Neural crest cell (in vitro differentiated cells): Measurements from ENCODE around the gene CRAMP1. TPM values are rescaled to one million over a fixed set of nuclear protein-coding genes. Genes with fewer than 3 reads are reported as not detected.

Experiments
- DNase-seq: peaks from one replicate; pipeline ENCODE4 v3.0.0; 2021; ENCODE audit warnings: low read depth, mixed read lengths, low spot score
- H3K27ac Mint-ChIP-seq: one replicate; pipeline ENCODE4 v1.8.0; 2021; ENCODE audit warnings: mild to moderate bottlenecking, mixed read lengths; ENCODE audit not compliant: unreplicated experiment
- H3K27me3 Mint-ChIP-seq: 2 replicates; pipeline ENCODE4 v1.8.0; 2021; ENCODE audit warnings: low read depth, mild to moderate bottlenecking, mixed read lengths
- H3K36me3 Mint-ChIP-seq: 2 replicates; pipeline ENCODE4 v1.8.0; 2021; ENCODE audit warnings: low read depth, mild to moderate bottlenecking, mixed read lengths
- H3K4me1 Mint-ChIP-seq: 2 replicates; pipeline ENCODE4 v1.8.0; 2021; ENCODE audit warnings: mixed read lengths
- H3K4me3 Mint-ChIP-seq: one replicate; pipeline ENCODE4 v1.8.0; 2021; ENCODE audit warnings: mild to moderate bottlenecking, mixed read lengths
- H3K9me3 Mint-ChIP-seq: 2 replicates; pipeline ENCODE4 v1.8.0; 2021; ENCODE audit warnings: mixed read lengths
- CTCF ChIP-seq: fragments of 200-600 bp; sonication (generic); conservative IDR thresholded peaks from 2 replicates; pipeline ENCODE4 v1.5.0; 2021; ENCODE audit warnings: antibody characterized with exemption, mild to moderate bottlenecking
- total RNA-seq: library from RNA; stranded (reverse); gene quantifications from 2 replicates; pipeline ENCODE4 v1.2.1, GENCODE V29; 2021

Gene CRAMP1
- total RNA-seq, 1 donor from 2014 or later = 38.3 TPM

GRCh38 chr16:1723450-1724147 lies 111.4 kb downstream of the CRAMP1 start:
- Mint-ChIP-seq H3K36me3 (peaks cover 5% of the 10 kb centered on the region), H3K9me3 (no peaks in the 10 kb centered on the region), H3K27ac (no peak overlapping the region), H3K4me3 (no peak overlapping the region), H3K4me1 (peaks cover 12% of the 10 kb centered on the region), H3K27me3 (no peaks in the 10 kb centered on the region)
- TF ChIP-seq CTCF = peak; percentile 81
- DNase-seq = peak; percentile 51

DNA sequence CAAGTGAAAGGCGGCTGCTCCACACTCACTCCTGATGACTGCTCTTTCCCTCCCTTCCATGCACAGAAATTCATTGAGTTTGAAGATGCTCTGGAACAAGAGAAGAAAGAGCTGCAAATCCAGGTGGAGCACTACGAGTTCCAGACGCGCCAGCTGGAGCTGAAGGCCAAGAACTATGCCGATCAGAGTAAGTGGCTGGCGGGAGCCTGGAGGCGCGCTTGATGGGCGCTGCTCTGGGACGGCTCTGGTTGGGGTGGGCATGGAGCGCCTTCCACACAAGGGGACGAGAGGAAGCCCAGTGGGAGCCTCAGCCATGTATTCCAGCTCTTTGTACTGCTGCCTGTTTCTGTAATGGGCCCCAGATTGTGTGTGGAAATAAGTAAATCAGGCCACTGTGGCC lies 112.3 kb downstream of the CRAMP1 start:
- Mint-ChIP-seq H3K4me3 (no peak overlapping the region), H3K27me3 (no peaks in the 10 kb centered on the region), H3K4me1 (peaks cover 12% of the 10 kb centered on the region), H3K27ac (no peak overlapping the region), H3K36me3 (peaks cover 5% of the 10 kb centered on the region), H3K9me3 (no peaks in the 10 kb centered on the region)
- no peak for TF ChIP-seq CTCF
- DNase-seq = no peak

GRCh38 chr16:1726661-1727502 lies 114.7 kb downstream of the CRAMP1 start:
- peaks cover 5% of the 10 kb centered on the region for H3K36me3 Mint-ChIP-seq
- H3K27me3 Mint-ChIP-seq = no peaks in the 10 kb centered on the region
- peaks cover 12% of the 10 kb centered on the region for H3K4me1 Mint-ChIP-seq
- DNase-seq = no peak
- H3K4me3 Mint-ChIP-seq = no peak overlapping the region
- peak overlapping the region; percentile 3 for H3K27ac Mint-ChIP-seq
- no peaks in the 10 kb centered on the region for H3K9me3 Mint-ChIP-seq
- TF ChIP-seq CTCF = no peak

Other genes with a start within 250 kb of the CRAMP1 start
- 18.6 and 26.2 TPM in 2 replicates for gene UNKL, start 197.7 kb upstream of the CRAMP1 start, total RNA-seq
- gene UQCC4, start 191.6 kb upstream of the CRAMP1 start, total RNA-seq = 17.1 and 17.8 TPM in 2 replicates
- gene PERCC1, start 181.3 kb upstream of the CRAMP1 start, total RNA-seq = not detected in 2 replicates
- 1.2 and 1.9 TPM in 2 replicates for gene CCDC154, start 167.8 kb upstream of the CRAMP1 start, total RNA-seq
- gene CLCN7, start 137.3 kb upstream of the CRAMP1 start, total RNA-seq = 74.5 and 82.4 TPM in 2 replicates
- 0.28 TPM in 1 of 2 replicates, not detected in the other for gene PTX4, start 123.4 kb upstream of the CRAMP1 start, total RNA-seq
- 77.9 and 87.5 TPM in 2 replicates for gene TELO2, start 119.0 kb upstream of the CRAMP1 start, total RNA-seq
- 0.98 and 1.3 TPM in 2 replicates for gene TMEM204, start 78.7 kb upstream of the CRAMP1 start, total RNA-seq
- gene IFT140, start 288 bp upstream of the CRAMP1 start, total RNA-seq = 43.3 and 45.8 TPM in 2 replicates
- gene JPT2, start 65.9 kb downstream of the CRAMP1 start, total RNA-seq = 247 and 261 TPM in 2 replicates
- gene MAPK8IP3, start 93.8 kb downstream of the CRAMP1 start, total RNA-seq = 111 and 113 TPM in 2 replicates
- 35.0 and 38.0 TPM in 2 replicates for gene NME3, start 159.2 kb downstream of the CRAMP1 start, total RNA-seq
- 36.5 and 37.0 TPM in 2 replicates for gene EME2, start 160.4 kb downstream of the CRAMP1 start, total RNA-seq
- gene MRPS34, start 160.8 kb downstream of the CRAMP1 start, total RNA-seq = 135 and 141 TPM in 2 replicates
- 23.1 and 23.8 TPM in 2 replicates for gene SPSB3, start 170.2 kb downstream of the CRAMP1 start, total RNA-seq
- 71.0 and 73.8 TPM in 2 replicates for gene NUBP2, start 170.6 kb downstream of the CRAMP1 start, total RNA-seq
- 0.14 TPM in 1 of 2 replicates, not detected in the other for gene IGFALS, start 181.3 kb downstream of the CRAMP1 start, total RNA-seq
- gene HAGH, start 214.5 kb downstream of the CRAMP1 start, total RNA-seq = 31.1 TPM in 2 replicates
- gene FAHD1, start 214.8 kb downstream of the CRAMP1 start, total RNA-seq = 27.2 and 28.0 TPM in 2 replicates